HG03469 (cell line): Measurements from ENCODE around the gene TMEM125.

Experiments
- ATAC-seq: cut with Tn5 transposase; IDR thresholded peaks from one replicate; pipeline ENCODE4 v1.9.1; 2021; ENCODE audit warnings: mild to moderate bottlenecking, moderate library complexity, moderate number of reproducible peaks; ENCODE audit not compliant: unreplicated experiment

Gene TMEM125

GRCh38 chr1:43307458-43308158 lies 37.8 kb downstream of the TMEM125 start:
- no peak for ATAC-seq

- ATAC-seq = no peak
Measured at GRCh38 chr1:43308635-43309404, 39.0 kb downstream of the TMEM125 start.

- no peak for ATAC-seq
Measured at GRCh38 chr1:43309405-43310025, 39.7 kb downstream of the TMEM125 start.

- no peak for ATAC-seq
Measured at GRCh38 chr1:43311521-43311920, 41.7 kb downstream of the TMEM125 start.

- ATAC-seq = no peak
Measured at GRCh38 chr1:43312212-43312623, 42.4 kb downstream of the TMEM125 start.

- no peak for ATAC-seq
Measured at GRCh38 chr1:43312663-43313515, 43.1 kb downstream of the TMEM125 start.

GRCh38 chr1:43313771-43314170 lies 44.0 kb downstream of the TMEM125 start:
- ATAC-seq = no peak

- ATAC-seq = no peak
Measured at GRCh38 chr1:43314233-43314632, 44.5 kb downstream of the TMEM125 start.

GRCh38 chr1:43315481-43315880 lies 45.7 kb downstream of the TMEM125 start:
- no peak for ATAC-seq

- no peak for ATAC-seq
Measured at GRCh38 chr1:43315963-43316737, 46.4 kb downstream of the TMEM125 start.

GRCh38 chr1:43316738-43317520 lies 47.1 kb downstream of the TMEM125 start:
- no peak for ATAC-seq

- no peak for ATAC-seq
Measured at GRCh38 chr1:43317817-43318471, 48.2 kb downstream of the TMEM125 start.

- ATAC-seq = no peak
Measured at GRCh38 chr1:43318831-43319230, 49.0 kb downstream of the TMEM125 start.

GRCh38 chr1:43319288-43319687 lies 49.5 kb downstream of the TMEM125 start:
- ATAC-seq = no peak

GRCh38 chr1:43319766-43320165 lies 50.0 kb downstream of the TMEM125 start:
- no peak for ATAC-seq

GRCh38 chr1:43321331-43321891 lies 51.6 kb downstream of the TMEM125 start:
- ATAC-seq = no peak

- ATAC-seq = no peak
Measured at GRCh38 chr1:43322506-43322905, 52.7 kb downstream of the TMEM125 start.
